Stimulated activated CD4-positive, alpha-beta T cell treated with anti-CD3 and anti-CD28 coated beads, Interleukin-4, amount 100 ng/mL, for 24 hours (primary cell): ENCODE measurements around the gene FASTKD3.
"Not testable (repeated sequence)": the region's sequence is repeated elsewhere in the genome, so short reads cannot be mapped to it uniquely, and the experiment has no call there.

Experiments used
- DNase-seq: peaks from one replicate; pipeline ENCODE4 v3.0.0-alpha.2; 2020

FASTKD3 gene

GRCh38 chr5:7868773-7869473 lies at the start of gene FASTKD3, which contains the start of gene MTRR:
FASTKD3 (minus strand) TSS chr5:7869031; CDS start chr5:7868083, 948 bp downstream.
MTRR (plus strand) TSS chr5:7869148; CDS start chr5:7870795, 1,647 bp downstream.
- DNase-seq, result peak; percentile 91

- DNase-seq, result no peak
Measured at GRCh38 chr5:7917130-7918123, 48.6 kb upstream of the FASTKD3 start.

- DNase-seq, result no peak
Measured at GRCh38 chr5:7916171-7916804, 47.5 kb upstream of the FASTKD3 start.

GRCh38 chr5:7911429-7911771 lies 42.6 kb upstream of the FASTKD3 start:
- not testable (repeated sequence) for DNase-seq

- no peak for DNase-seq
Measured at GRCh38 chr5:7910738-7911428, 42.1 kb upstream of the FASTKD3 start.

- DNase-seq, result no peak
Measured at GRCh38 chr5:7908317-7908716, 39.5 kb upstream of the FASTKD3 start.

GRCh38 chr5:7907612-7908011 lies 38.8 kb upstream of the FASTKD3 start:
- DNase-seq, result no peak

- DNase-seq, result no peak
Measured at GRCh38 chr5:7904170-7904569, 35.3 kb upstream of the FASTKD3 start.

GRCh38 chr5:7902666-7903625 lies 34.1 kb upstream of the FASTKD3 start:
- DNase-seq, result no peak

GRCh38 chr5:7902201-7902600 lies 33.4 kb upstream of the FASTKD3 start:
- no peak for DNase-seq

- peak; percentile 32 for DNase-seq
Measured at GRCh38 chr5:7897014-7897600, 28.3 kb upstream of the FASTKD3 start.

GRCh38 chr5:7894860-7895259 lies 26.0 kb upstream of the FASTKD3 start:
- DNase-seq, result no peak

- no peak for DNase-seq
Measured at GRCh38 chr5:7894439-7894838, 25.6 kb upstream of the FASTKD3 start.

GRCh38 chr5:7888901-7889300 lies 20.1 kb upstream of the FASTKD3 start:
- DNase-seq, result no peak

GRCh38 chr5:7886849-7887475 lies 18.1 kb upstream of the FASTKD3 start:
- DNase-seq, result no peak

GRCh38 chr5:7884491-7885267 lies 15.8 kb upstream of the FASTKD3 start:
- DNase-seq, result no peak

- no peak for DNase-seq
Measured at GRCh38 chr5:7882926-7883325, 14.1 kb upstream of the FASTKD3 start.

GRCh38 chr5:7881816-7882215 lies 13.0 kb upstream of the FASTKD3 start:
- no peak for DNase-seq

GRCh38 chr5:7881091-7881490 lies 12.3 kb upstream of the FASTKD3 start:
- no peak for DNase-seq

- DNase-seq, result no peak
Measured at GRCh38 chr5:7878381-7878873, 9.6 kb upstream of the FASTKD3 start.
